ENCODE results near the gene JCAD. TPM values are rescaled to one million over a fixed set of nuclear protein-coding genes. Genes with fewer than 3 reads are reported as not detected.

JCAD gene
- total RNA-seq, 1 experiment from 2014 or later = 40.7 TPM

DNA sequence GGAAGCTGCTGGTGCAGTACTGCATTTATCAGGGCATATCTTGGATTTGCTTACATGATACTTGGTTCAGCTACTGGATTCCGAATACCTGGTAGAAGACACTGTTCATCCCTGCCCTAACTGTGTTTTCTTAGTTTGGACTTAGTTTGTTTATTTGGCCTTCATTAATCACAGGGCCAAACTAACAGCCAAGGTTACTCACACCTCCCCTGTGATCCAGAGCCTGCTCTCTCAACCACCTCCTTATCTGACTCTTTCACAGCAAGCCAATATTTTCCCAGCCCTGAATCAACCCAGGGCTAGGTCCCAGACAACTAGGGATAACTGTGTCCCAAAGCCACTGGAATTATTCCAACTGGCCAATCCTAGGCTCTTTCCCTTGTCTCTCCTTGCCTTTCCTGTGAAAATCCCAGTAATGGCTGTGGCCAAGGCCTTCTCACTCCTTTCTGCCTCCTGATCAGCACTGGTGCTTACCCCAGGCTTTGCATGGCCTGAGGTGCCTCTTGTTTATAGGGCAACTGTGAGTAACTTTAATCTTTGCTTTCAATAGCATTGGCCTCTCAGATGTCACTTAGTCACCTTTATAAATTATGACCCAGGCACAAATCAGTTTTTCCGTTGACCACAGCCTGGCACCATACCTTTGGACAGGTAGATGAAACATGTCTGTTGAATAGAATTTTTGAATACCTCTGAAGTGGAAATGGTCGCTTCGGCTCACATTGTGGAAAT lies 9.3 kb upstream of the JCAD start:
- TF ChIP-seq, protein P1, sequence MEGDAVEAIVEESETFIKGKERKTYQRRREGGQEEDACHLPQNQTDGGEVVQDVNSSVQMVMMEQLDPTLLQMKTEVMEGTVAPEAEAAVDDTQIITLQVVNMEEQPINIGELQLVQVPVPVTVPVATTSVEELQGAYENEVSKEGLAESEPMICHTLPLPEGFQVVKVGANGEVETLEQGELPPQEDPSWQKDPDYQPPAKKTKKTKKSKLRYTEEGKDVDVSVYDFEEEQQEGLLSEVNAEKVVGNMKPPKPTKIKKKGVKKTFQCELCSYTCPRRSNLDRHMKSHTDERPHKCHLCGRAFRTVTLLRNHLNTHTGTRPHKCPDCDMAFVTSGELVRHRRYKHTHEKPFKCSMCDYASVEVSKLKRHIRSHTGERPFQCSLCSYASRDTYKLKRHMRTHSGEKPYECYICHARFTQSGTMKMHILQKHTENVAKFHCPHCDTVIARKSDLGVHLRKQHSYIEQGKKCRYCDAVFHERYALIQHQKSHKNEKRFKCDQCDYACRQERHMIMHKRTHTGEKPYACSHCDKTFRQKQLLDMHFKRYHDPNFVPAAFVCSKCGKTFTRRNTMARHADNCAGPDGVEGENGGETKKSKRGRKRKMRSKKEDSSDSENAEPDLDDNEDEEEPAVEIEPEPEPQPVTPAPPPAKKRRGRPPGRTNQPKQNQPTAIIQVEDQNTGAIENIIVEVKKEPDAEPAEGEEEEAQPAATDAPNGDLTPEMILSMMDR (IDR thresholded peaks at IDR 0.05) = no peak
- TF ChIP-seq TCF7L2 (IDR thresholded peaks at IDR 0.05; ENCODE audit: low read depth, low read length) = peak; percentile 55; the same call in 1 of the 2 replicates
- ATAC-seq = peak; percentile 89
- CTCF ChIA-PET = no interaction called here
- no peaks in the 10 kb centered on the region for H3K27me3 ChIP-seq (ENCODE audit: control insufficient read depth, insufficient read depth, low read length)
- H3K36me3 ChIP-seq (ENCODE audit: control insufficient read depth, insufficient read depth, low read length) = no peaks in the 10 kb centered on the region
- DNase-seq (ENCODE audit: low read depth, low spot score) = no peak
- H3K4me3 ChIP-seq (ENCODE audit: low read depth in 2 of 2, low read length in 2 of 2) = no peak overlapping the region
- H3K9me3 ChIP-seq (ENCODE audit: control insufficient read depth, insufficient read depth, low read depth, low read length) = no peaks in the 10 kb centered on the region
- H3K27ac ChIP-seq (ENCODE audit: low read length) = peak overlapping the region; percentile 78
- in situ Hi-C loops (cut with HindIII; ENCODE audit: low pct_unique_long_range_greater_than_20kb, low sequenced_read_pairs) (no loop called here), intact Hi-C loops (cut with micrococcal nuclease; ENCODE audit: unreplicated experiment) (no loop called here)
- BruUV-seq (replicated peaks) = no TSS peak
- H3K4me1 ChIP-seq (ENCODE audit: control insufficient read depth, insufficient read depth, low read length) = peaks cover 27% of the 10 kb centered on the region
- POLR2A ChIA-PET = interaction anchor here (0.6 kb wide), 1 partner anchor 8 kb away, joined by 4 read pairs; no protein-coding TSS in a partner anchor

DNA sequence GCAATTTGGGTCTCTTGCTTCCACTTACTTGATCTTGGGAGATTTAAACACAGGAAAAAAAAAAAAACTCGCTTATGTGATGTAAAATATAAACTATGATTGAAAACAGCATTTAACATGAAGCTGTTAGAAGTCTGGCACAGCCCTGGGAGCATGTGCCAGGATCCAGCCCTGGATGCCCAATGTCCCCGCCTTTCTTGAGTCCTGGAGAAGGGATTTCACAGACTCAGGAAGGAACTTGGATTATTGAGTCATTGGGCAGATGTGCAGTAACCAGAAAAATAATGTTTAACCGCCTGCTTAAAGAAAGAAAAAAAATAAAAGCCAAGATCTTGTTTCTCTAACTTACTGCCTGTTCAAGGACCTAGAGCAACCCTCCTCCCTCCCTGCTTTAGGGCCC lies 3.7 kb upstream of the JCAD start:
- no peak for ATAC-seq
- TF ChIP-seq, protein P2, sequence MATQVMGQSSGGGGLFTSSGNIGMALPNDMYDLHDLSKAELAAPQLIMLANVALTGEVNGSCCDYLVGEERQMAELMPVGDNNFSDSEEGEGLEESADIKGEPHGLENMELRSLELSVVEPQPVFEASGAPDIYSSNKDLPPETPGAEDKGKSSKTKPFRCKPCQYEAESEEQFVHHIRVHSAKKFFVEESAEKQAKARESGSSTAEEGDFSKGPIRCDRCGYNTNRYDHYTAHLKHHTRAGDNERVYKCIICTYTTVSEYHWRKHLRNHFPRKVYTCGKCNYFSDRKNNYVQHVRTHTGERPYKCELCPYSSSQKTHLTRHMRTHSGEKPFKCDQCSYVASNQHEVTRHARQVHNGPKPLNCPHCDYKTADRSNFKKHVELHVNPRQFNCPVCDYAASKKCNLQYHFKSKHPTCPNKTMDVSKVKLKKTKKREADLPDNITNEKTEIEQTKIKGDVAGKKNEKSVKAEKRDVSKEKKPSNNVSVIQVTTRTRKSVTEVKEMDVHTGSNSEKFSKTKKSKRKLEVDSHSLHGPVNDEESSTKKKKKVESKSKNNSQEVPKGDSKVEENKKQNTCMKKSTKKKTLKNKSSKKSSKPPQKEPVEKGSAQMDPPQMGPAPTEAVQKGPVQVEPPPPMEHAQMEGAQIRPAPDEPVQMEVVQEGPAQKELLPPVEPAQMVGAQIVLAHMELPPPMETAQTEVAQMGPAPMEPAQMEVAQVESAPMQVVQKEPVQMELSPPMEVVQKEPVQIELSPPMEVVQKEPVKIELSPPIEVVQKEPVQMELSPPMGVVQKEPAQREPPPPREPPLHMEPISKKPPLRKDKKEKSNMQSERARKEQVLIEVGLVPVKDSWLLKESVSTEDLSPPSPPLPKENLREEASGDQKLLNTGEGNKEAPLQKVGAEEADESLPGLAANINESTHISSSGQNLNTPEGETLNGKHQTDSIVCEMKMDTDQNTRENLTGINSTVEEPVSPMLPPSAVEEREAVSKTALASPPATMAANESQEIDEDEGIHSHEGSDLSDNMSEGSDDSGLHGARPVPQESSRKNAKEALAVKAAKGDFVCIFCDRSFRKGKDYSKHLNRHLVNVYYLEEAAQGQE (IDR thresholded peaks at IDR 0.05; ENCODE audit: insufficient read depth in 1 of 2, low read depth in 2 of 2, low read length in 1 of 2) = no peak
- TF ChIP-seq SIN3A (IDR thresholded peaks at IDR 0.05; ENCODE audit: borderline replicate concordance, insufficient read depth, low read depth, low read length) (no peak), POLR2AphosphoS5 (IDR thresholded peaks at IDR 0.05; ENCODE audit: low read depth, low read length) (no peak), TCF7L2 (IDR thresholded peaks at IDR 0.05; ENCODE audit: low read depth, low read length) (no peak)
- TF ChIP-seq, protein P1 (IDR thresholded peaks at IDR 0.05) = no peak
- Histone ChIP-seq H3K36me3 (ENCODE audit: control insufficient read depth, insufficient read depth, low read length) (no peaks in the 10 kb centered on the region), H3K4me3 (ENCODE audit: low read depth in 2 of 2, low read length in 2 of 2) (no peak overlapping the region), H3K27me3 (ENCODE audit: control insufficient read depth, insufficient read depth, low read length) (no peaks in the 10 kb centered on the region), H3K9me3 (ENCODE audit: control insufficient read depth, insufficient read depth, low read depth, low read length) (no peaks in the 10 kb centered on the region), H3K4me1 (ENCODE audit: control insufficient read depth, insufficient read depth, low read length) (peaks cover 21% of the 10 kb centered on the region), H3K27ac (ENCODE audit: low read length) (peak overlapping the region; percentile 66; the same call in 1 of the 2 replicates)
- in situ Hi-C loops (cut with HindIII; ENCODE audit: low pct_unique_long_range_greater_than_20kb, low sequenced_read_pairs) = no loop called here
- intact Hi-C loops (cut with micrococcal nuclease; ENCODE audit: unreplicated experiment) = no loop called here
- DNase-seq (ENCODE audit: low read depth, low spot score) = no peak
- POLR2A ChIA-PET = no interaction called here
- CTCF ChIA-PET = interaction anchor here (0.6 kb wide), 2 partner anchors 38 to 321 kb away, joined by 4 to 5 read pairs; no protein-coding TSS in a partner anchor
- no TSS peak for BruUV-seq (replicated peaks)

All from Panc1 (cell line).